ENCODE measurements around the gene GPR160.
A peak's percentile ranks its signal among the peaks of the same experiment; 100 is the strongest.

GPR160 gene

GRCh38 chr3:170076715-170077238 lies 39.0 kb downstream of the GPR160 start:
- TF ChIP-seq TAF1 (IDR thresholded peaks at IDR 0.05; ENCODE audit: low read depth): no peak
- no peak for TF ChIP-seq FOXM1 (IDR thresholded peaks at IDR 0.05; ENCODE audit: borderline replicate concordance, low read depth)
- TF ChIP-seq RAD21 (IDR thresholded peaks at IDR 0.05; ENCODE audit: low read depth): no peak
- TF ChIP-seq EGR1 (IDR thresholded peaks at IDR 0.05): no peak
- no peak for TF ChIP-seq NFIC (IDR thresholded peaks at IDR 0.05)
- no peak for TF ChIP-seq USF1 (IDR thresholded peaks at IDR 0.05)
- TF ChIP-seq MAX (IDR thresholded peaks at IDR 0.05): no peak
- TF ChIP-seq CREB1 (IDR thresholded peaks at IDR 0.05; ENCODE audit: low read depth): no peak
- no peak for TF ChIP-seq CEBPB (IDR thresholded peaks at IDR 0.05)
- no peak for TF ChIP-seq TEAD4 (IDR thresholded peaks at IDR 0.05)
- no peak for TF ChIP-seq REST (IDR thresholded peaks at IDR 0.05; ENCODE audit: low read depth)
- no peak for TF ChIP-seq EP300 (IDR thresholded peaks at IDR 0.05; ENCODE audit: borderline replicate concordance)
- TF ChIP-seq TCF12 (IDR thresholded peaks at IDR 0.05; ENCODE audit: low read depth): no peak
- TF ChIP-seq ZBTB7A (IDR thresholded peaks at IDR 0.05; ENCODE audit: low read depth): no peak
- no peak for TF ChIP-seq YY1 (IDR thresholded peaks at IDR 0.05; ENCODE audit: low read depth)

GRCh38 chr3:170077361-170077760 lies 39.6 kb downstream of the GPR160 start:
- TF ChIP-seq TEAD4 (IDR thresholded peaks at IDR 0.05): no peak
- TF ChIP-seq ZBTB7A (IDR thresholded peaks at IDR 0.05; ENCODE audit: low read depth): no peak

- TF ChIP-seq TEAD4 (IDR thresholded peaks at IDR 0.05) (no peak), RAD21 (IDR thresholded peaks at IDR 0.05; ENCODE audit: low read depth) (peak; percentile 24; the same call in 1 of the 2 replicates)
Observed at GRCh38 chr3:170078620-170079281, 41.0 kb downstream of the GPR160 start.

GRCh38 chr3:170079536-170080165 lies 41.9 kb downstream of the GPR160 start:
- TF ChIP-seq EP300 (IDR thresholded peaks at IDR 0.05; ENCODE audit: borderline replicate concordance): no peak
- TF ChIP-seq TAF1 (IDR thresholded peaks at IDR 0.05; ENCODE audit: low read depth): no peak
- no peak for TF ChIP-seq FOXM1 (IDR thresholded peaks at IDR 0.05; ENCODE audit: borderline replicate concordance, low read depth)
- no peak for TF ChIP-seq EGR1 (IDR thresholded peaks at IDR 0.05)

GRCh38 chr3:170080605-170081004 lies 42.8 kb downstream of the GPR160 start:
- TF ChIP-seq TAF1 (IDR thresholded peaks at IDR 0.05; ENCODE audit: low read depth): no peak
- no peak for TF ChIP-seq EP300 (IDR thresholded peaks at IDR 0.05; ENCODE audit: borderline replicate concordance)
- TF ChIP-seq NFIC (IDR thresholded peaks at IDR 0.05): no peak
- TF ChIP-seq RAD21 (IDR thresholded peaks at IDR 0.05; ENCODE audit: low read depth): no peak
- TF ChIP-seq TCF12 (IDR thresholded peaks at IDR 0.05; ENCODE audit: low read depth): no peak
- TF ChIP-seq ZBTB7A (IDR thresholded peaks at IDR 0.05; ENCODE audit: low read depth): no peak
- no peak for TF ChIP-seq YY1 (IDR thresholded peaks at IDR 0.05; ENCODE audit: low read depth)
- no peak for TF ChIP-seq CEBPB (IDR thresholded peaks at IDR 0.05)
- no peak for TF ChIP-seq TEAD4 (IDR thresholded peaks at IDR 0.05)
- no peak for TF ChIP-seq MAX (IDR thresholded peaks at IDR 0.05)
- TF ChIP-seq REST (IDR thresholded peaks at IDR 0.05; ENCODE audit: low read depth): no peak
- no peak for TF ChIP-seq CREB1 (IDR thresholded peaks at IDR 0.05; ENCODE audit: low read depth)
- TF ChIP-seq FOXM1 (IDR thresholded peaks at IDR 0.05; ENCODE audit: borderline replicate concordance, low read depth): no peak
- TF ChIP-seq EGR1 (IDR thresholded peaks at IDR 0.05): no peak
- TF ChIP-seq USF1 (IDR thresholded peaks at IDR 0.05): no peak
